Measurements from ENCODE around the gene DMBT1. TPM values are rescaled to one million over a fixed set of nuclear protein-coding genes. Genes with fewer than 3 reads are reported as not detected.

Gene DMBT1
- total and polyA plus RNA-seq, 2 experiments from 2014 or later: not detected

DNA sequence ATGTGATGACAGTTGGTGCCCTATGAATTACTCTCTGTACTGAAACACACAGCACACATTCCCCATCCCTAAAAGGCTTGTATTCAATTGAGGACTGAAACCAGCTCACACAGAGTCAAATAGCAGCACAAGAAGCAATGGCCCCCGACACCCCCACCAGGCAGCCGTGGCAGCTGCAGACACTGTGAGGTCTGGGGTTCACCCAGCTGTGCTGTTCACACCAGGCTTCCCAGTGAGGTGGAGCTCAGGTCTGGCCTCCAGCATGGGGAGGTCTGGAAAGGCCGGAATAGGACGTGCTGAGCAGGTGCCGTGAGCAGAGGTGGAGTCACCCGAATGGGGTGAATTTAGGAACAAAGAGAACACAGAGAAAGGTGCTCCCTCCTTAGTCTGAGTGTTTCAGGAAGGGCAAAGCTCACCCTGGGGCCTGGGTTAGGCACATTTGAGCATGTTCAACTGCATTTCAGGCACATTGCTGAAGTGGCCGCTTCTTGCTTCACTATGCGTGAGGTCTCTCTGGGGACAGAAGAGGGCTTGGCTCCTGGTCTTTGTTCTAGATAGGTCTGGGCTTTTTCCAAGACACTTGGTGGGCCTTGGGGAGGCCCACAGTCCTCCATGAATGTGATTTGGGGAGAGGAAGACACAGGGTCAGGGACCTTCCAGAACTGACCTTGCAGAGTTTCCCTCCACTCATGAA, 97.9 kb downstream of the DMBT1 start:
- H3K4me1 ChIP-seq (ENCODE audit: low read depth): no peaks in the 10 kb centered on the region
- DNase-seq (ENCODE audit: low read depth in 1 of 2, low spot score in 1 of 2): no peak
- TF ChIP-seq, protein P1, sequence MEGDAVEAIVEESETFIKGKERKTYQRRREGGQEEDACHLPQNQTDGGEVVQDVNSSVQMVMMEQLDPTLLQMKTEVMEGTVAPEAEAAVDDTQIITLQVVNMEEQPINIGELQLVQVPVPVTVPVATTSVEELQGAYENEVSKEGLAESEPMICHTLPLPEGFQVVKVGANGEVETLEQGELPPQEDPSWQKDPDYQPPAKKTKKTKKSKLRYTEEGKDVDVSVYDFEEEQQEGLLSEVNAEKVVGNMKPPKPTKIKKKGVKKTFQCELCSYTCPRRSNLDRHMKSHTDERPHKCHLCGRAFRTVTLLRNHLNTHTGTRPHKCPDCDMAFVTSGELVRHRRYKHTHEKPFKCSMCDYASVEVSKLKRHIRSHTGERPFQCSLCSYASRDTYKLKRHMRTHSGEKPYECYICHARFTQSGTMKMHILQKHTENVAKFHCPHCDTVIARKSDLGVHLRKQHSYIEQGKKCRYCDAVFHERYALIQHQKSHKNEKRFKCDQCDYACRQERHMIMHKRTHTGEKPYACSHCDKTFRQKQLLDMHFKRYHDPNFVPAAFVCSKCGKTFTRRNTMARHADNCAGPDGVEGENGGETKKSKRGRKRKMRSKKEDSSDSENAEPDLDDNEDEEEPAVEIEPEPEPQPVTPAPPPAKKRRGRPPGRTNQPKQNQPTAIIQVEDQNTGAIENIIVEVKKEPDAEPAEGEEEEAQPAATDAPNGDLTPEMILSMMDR (IDR thresholded peaks at IDR 0.05; ENCODE audit: low read depth, low read length): no peak
- no peaks in the 10 kb centered on the region for H3K36me3 ChIP-seq
- no peaks in the 10 kb centered on the region for H3K9me3 ChIP-seq (ENCODE audit: low read depth)
- no peak overlapping the region for H3K4me3 ChIP-seq
- no peak overlapping the region for H3K27ac ChIP-seq
- no peaks in the 10 kb centered on the region for H3K27me3 ChIP-seq

GRCh38 chr10:122659126-122659525, 98.6 kb downstream of the DMBT1 start:
- no peaks in the 10 kb centered on the region for H3K36me3 ChIP-seq
- H3K27ac ChIP-seq: no peak overlapping the region
- H3K4me3 ChIP-seq: no peak overlapping the region
- DNase-seq (ENCODE audit: low read depth in 1 of 2, low spot score in 1 of 2): no peak
- no peaks in the 10 kb centered on the region for H3K4me1 ChIP-seq (ENCODE audit: low read depth)
- H3K9me3 ChIP-seq (ENCODE audit: low read depth): no peaks in the 10 kb centered on the region
- TF ChIP-seq, protein P1 (IDR thresholded peaks at IDR 0.05; ENCODE audit: low read depth, low read length): no peak
- no peaks in the 10 kb centered on the region for H3K27me3 ChIP-seq

DNA sequence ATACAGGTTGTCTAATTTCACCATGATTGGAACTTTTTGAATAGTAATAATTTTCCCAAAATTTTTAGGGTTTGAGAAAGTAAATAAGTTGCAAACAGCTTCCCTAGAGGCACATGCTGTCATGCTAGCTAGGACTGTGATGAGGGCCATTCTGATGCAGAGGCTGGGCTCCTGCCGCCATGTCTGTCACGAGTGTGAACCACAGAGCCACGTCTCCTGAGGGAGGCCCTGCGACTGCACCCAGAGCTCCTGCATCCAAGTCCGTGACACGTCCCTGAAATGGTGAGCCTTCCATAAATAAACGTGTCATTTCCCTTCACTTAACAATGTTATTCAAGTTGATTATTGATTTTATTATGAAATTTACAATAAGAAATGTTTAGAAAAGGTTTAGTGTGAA, 99.1 kb downstream of the DMBT1 start:
- Histone ChIP-seq H3K27me3 (no peaks in the 10 kb centered on the region), H3K27ac (no peak overlapping the region), H3K4me3 (no peak overlapping the region), H3K4me1 (ENCODE audit: low read depth) (no peaks in the 10 kb centered on the region), H3K36me3 (no peaks in the 10 kb centered on the region), H3K9me3 (ENCODE audit: low read depth) (no peaks in the 10 kb centered on the region)
- TF ChIP-seq, protein P1 (IDR thresholded peaks at IDR 0.05; ENCODE audit: low read depth, low read length): no peak
- DNase-seq (ENCODE audit: low read depth in 1 of 2, low spot score in 1 of 2): no peak

DNA sequence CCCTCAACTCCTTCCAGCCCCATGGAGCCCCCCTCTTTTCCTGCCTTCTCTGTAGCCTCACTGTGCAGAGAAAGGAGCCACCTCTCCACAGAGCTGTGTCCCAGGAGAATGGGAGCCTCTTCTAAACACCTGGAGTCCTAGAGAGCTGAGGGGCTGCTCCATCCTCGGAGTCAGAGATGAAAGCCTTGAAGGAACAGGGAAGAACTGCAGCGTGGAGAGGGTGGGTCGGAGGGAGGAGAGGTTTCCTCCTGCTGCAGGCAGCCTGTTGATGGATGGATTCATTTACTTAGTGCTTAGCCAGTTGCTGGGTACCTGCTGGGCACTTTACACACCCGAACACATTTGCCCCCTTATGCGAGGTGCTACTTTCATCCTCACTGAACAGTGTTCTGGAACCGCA, 100.1 kb downstream of the DMBT1 start:
- H3K27me3 ChIP-seq: no peaks in the 10 kb centered on the region
- H3K4me3 ChIP-seq: no peak overlapping the region
- no peak for DNase-seq (ENCODE audit: low read depth in 1 of 2, low spot score in 1 of 2)
- H3K9me3 ChIP-seq (ENCODE audit: low read depth): no peaks in the 10 kb centered on the region
- TF ChIP-seq, protein P1 (IDR thresholded peaks at IDR 0.05; ENCODE audit: low read depth, low read length): no peak
- H3K4me1 ChIP-seq (ENCODE audit: low read depth): no peaks in the 10 kb centered on the region
- H3K36me3 ChIP-seq: no peaks in the 10 kb centered on the region
- H3K27ac ChIP-seq: no peak overlapping the region

DNA sequence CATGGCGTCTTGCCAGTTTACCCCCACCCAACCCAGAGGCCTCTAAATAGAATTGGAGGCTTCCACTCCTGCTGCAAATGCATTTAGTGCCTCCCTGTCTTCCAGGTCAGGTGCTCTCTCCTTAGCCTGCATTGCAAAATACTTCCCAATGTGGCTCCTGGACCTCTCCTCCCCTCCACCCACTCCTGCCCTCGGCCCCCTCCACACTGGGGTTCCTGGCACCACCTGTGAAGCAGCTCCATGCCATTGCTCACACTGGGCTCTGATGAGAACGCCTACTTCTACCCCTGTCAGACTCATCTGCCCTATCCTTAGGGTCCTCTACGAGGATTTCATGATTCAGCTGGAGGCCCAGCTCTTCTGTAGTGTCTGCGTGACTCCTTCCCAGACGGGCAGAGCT, 101.7 kb downstream of the DMBT1 start:
- H3K4me3 ChIP-seq: no peak overlapping the region
- H3K9me3 ChIP-seq (ENCODE audit: low read depth): no peaks in the 10 kb centered on the region
- DNase-seq (ENCODE audit: low read depth in 1 of 2, low spot score in 1 of 2): no peak
- H3K27me3 ChIP-seq: no peaks in the 10 kb centered on the region
- no peaks in the 10 kb centered on the region for H3K36me3 ChIP-seq
- no peaks in the 10 kb centered on the region for H3K4me1 ChIP-seq (ENCODE audit: low read depth)
- H3K27ac ChIP-seq: no peak overlapping the region
- TF ChIP-seq, protein P1 (IDR thresholded peaks at IDR 0.05; ENCODE audit: low read depth, low read length): no peak

All from cardiac muscle cell (in vitro differentiated cells and primary cell).